ENCODE results near the gene ROBO3. TPM values are rescaled to one million over a fixed set of nuclear protein-coding genes. Genes with fewer than 3 reads are reported as not detected.

Gene ROBO3
- total RNA-seq, 5 donors from 2014 or later (not counting 1 experiment from before 2014, with no cell fraction given): 10.2 to 24.7 (median 17.7) TPM

DNA sequence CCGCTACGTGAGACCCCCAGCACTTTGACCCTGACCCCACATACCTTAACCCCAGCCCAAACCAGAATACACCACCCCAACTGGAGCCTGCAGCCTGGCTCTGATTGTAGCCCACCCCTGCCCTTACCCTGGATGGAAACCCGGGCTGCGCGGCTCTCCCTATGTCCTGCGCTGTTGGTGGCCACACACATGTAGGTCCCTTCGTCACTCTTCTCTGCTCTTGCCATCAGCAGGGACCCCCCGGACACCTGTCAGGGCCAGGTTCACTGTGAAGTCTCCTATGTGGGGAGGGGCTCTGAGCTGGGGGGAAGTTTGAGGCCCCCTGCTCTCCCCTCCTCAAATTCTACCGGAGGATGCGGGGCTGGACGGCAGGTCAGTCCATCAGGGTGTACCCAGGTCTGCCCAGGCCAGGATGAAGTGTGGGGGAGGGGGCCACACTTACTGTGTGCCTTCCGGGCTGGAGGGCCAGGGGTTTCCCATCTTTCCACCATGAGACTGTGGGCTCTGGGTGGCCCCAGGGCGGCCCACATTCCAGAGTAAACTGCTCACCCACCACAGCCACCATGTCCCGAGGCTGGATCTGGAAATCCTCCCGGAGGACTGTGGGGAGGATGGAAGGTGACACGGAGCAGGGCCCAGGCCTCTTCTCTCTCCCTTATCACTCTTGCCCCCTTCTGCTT, 31.0 kb downstream of the ROBO3 start:
- no peak overlapping the region for H3K27ac Mint-ChIP-seq
- H3K4me1 Mint-ChIP-seq: peaks cover 2 to 15% (median 7%) of the 10 kb centered on the region in 3 donors
- 81% methylated on average over 3 of the region's 16 CpGs for WGBS (ENCODE audit: insufficient coverage)
- no peak overlapping the region for H3K4me3 ChIP-seq (ENCODE audit: control insufficient read depth in 1 of 2, extremely low read depth in 1 of 2, low read length in 1 of 2)
- POLR2A ChIA-PET: no interaction called here
- no peak for ATAC-seq (replicated peaks in 1 of 4)
- H3K27me3 ChIP-seq (replicated peaks in 1 of 2; ENCODE audit: control insufficient read depth in 2 of 2, extremely low read depth in 1 of 2, insufficient read depth in 2 of 2, low read length in 1 of 2): peaks cover 0 to 36% of the 10 kb centered on the region in 2 experiments
- no peak overlapping the region for H3K4me3 Mint-ChIP-seq
- H3K27ac ChIP-seq (ENCODE audit: low read length): no peak overlapping the region
- no peak for DNase-seq
- peaks cover 3 to 17% of the 10 kb centered on the region in 2 donors for H3K27me3 Mint-ChIP-seq
- no peaks in the 10 kb centered on the region for H3K9me3 ChIP-seq
- no peaks in the 10 kb centered on the region for H3K36me3 ChIP-seq (ENCODE audit: control insufficient read depth in 2 of 2, extremely low read depth in 1 of 2, insufficient read depth in 1 of 2, low read length in 1 of 2)
- CTCF ChIA-PET: no interaction called here
- no peaks in the 10 kb centered on the region for H3K36me3 Mint-ChIP-seq
- peaks cover 0 to 4% of the 10 kb centered on the region in 2 experiments for H3K4me1 ChIP-seq (ENCODE audit: control insufficient read depth in 1 of 2, extremely low read depth in 1 of 2, insufficient read depth in 2 of 2, low read length in 2 of 2)
- no peaks in the 10 kb centered on the region for H3K9me3 Mint-ChIP-seq

DNA sequence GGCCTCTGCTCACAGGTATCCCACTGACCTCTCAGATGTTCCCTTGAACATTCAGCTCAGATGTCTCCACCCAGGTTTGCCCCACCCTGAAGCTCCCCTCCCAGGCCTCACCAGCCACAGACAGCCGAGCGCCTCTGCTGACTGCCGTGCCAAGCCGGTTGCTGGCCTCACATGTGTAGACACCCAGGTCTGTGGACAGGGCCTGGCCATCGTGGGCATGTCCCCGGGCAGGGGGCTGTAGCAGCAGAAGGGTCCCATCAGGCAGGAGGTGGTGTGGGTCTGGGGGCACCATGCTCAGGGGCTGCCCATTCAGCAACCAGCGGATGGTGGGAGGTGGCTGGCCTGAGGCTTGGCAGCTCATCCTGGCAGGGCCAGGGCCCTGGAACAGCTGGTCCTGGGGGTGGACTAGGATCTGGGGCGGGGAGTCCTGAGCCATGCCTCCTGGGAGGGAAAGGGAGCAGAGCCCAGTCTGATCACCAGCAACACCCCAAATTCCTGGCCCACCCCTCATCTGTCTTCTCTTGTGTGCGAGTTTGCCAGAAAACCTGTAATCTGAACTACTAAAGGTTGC, 31.7 kb downstream of the ROBO3 start:
- no peak for DNase-seq
- no peaks in the 10 kb centered on the region for H3K36me3 Mint-ChIP-seq
- Histone ChIP-seq H3K4me3 (ENCODE audit: control insufficient read depth in 1 of 2, extremely low read depth in 1 of 2, low read length in 1 of 2) (no peak overlapping the region), H3K4me1 (ENCODE audit: control insufficient read depth in 1 of 2, extremely low read depth in 1 of 2, insufficient read depth in 2 of 2, low read length in 2 of 2) (peaks cover 0 to 4% of the 10 kb centered on the region in 2 experiments), H3K27ac (ENCODE audit: low read length) (no peak overlapping the region), H3K36me3 (ENCODE audit: control insufficient read depth in 2 of 2, extremely low read depth in 1 of 2, insufficient read depth in 1 of 2, low read length in 1 of 2) (no peaks in the 10 kb centered on the region), H3K27me3 (replicated peaks in 1 of 2; ENCODE audit: control insufficient read depth in 2 of 2, extremely low read depth in 1 of 2, insufficient read depth in 2 of 2, low read length in 1 of 2) (peaks cover 0 to 32% of the 10 kb centered on the region in 2 experiments), H3K9me3 (no peaks in the 10 kb centered on the region)
- ATAC-seq (replicated peaks in 1 of 4): no peak
- WGBS (ENCODE audit: insufficient coverage): 82% methylated on average over 4 of the region's 9 CpGs
- peaks cover 2 to 15% (median 7%) of the 10 kb centered on the region in 3 donors for H3K4me1 Mint-ChIP-seq
- CTCF ChIA-PET: no interaction called here
- no peak overlapping the region for H3K27ac Mint-ChIP-seq
- peaks cover 3 to 20% of the 10 kb centered on the region in 2 donors for H3K27me3 Mint-ChIP-seq
- H3K9me3 Mint-ChIP-seq: no peaks in the 10 kb centered on the region
- POLR2A ChIA-PET: interaction anchor here in 1 of 2 donors (0.8 kb wide), 1 partner anchor 23 kb away, joined by 3 read pairs; no protein-coding TSS in a partner anchor
- no peak overlapping the region for H3K4me3 Mint-ChIP-seq

DNA sequence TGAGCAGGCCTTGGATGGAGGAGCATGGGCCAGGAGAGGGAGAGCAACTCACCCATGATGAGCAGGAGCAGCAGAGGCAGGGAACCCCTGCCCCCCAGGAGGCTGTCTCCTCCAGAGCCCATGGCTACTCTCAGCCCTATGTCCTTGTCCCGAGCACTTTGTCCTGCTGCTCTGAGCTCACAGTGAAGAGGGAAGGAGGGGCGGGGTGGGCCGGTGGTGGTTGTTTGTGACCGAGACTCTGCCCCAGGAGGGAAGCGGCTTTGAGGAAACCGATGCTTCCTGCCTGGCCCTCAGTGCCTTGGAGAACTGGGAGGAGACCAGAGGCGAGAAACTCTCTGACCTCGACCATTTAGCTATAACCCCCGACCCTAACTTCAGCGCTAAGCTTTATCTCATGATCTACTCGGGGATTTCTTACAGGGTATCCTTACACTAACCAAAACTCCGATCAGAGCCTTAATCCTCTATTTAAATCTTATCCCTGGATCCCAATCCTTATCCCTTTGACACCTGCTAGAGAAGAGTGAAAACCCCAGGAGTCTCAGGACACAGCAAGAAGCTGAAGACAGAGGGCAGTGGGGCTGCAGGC, 32.5 kb downstream of the ROBO3 start, which contains the start of gene ROBO4:
Gene ROBO4 (minus strand): TSS at position 192 of the 589 bp plus-strand sequence. CDS start 70 bp downstream, at position 122.
- 16% methylated on average over 8 of the region's 12 CpGs for WGBS (ENCODE audit: insufficient coverage)
- no peak for DNase-seq
- H3K27ac ChIP-seq (ENCODE audit: low read length): no peak within 1 kb of the TSS

DNA sequence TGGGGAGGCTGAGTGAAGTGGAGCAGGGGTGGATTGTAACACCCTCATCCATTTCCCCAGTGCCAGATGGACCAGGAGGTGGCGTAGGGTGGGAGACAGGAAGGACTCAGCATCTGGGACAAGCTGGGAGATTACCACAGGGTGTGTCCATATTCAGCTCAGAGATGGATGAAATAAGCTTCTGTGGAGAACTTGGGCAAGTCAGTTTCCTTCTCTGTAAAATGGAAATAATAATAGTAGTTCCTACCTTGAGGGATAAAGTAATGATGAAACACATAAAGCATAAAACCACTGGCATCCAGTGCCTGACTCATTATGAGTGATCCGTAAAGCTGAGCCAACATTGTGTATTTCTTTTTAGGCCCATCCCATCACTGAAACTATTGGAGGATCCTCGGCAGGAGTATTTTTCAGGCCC, 33.0 kb downstream of the ROBO3 start:
- Histone ChIP-seq H3K4me3 (ENCODE audit: control insufficient read depth in 1 of 2, extremely low read depth in 1 of 2, low read length in 1 of 2) (no peak overlapping the region), H3K36me3 (ENCODE audit: control insufficient read depth in 2 of 2, extremely low read depth in 1 of 2, insufficient read depth in 1 of 2, low read length in 1 of 2) (no peaks in the 10 kb centered on the region), H3K4me1 (ENCODE audit: control insufficient read depth in 1 of 2, extremely low read depth in 1 of 2, insufficient read depth in 2 of 2, low read length in 2 of 2) (peaks cover 0 to 4% of the 10 kb centered on the region in 2 experiments), H3K27me3 (replicated peaks in 1 of 2; ENCODE audit: control insufficient read depth in 2 of 2, extremely low read depth in 1 of 2, insufficient read depth in 2 of 2, low read length in 1 of 2) (peaks cover 0 to 30% of the 10 kb centered on the region in 2 experiments), H3K9me3 (no peaks in the 10 kb centered on the region), H3K27ac (ENCODE audit: low read length) (no peak overlapping the region)
- peaks cover 2 to 8% (median 7%) of the 10 kb centered on the region in 3 donors for H3K4me1 Mint-ChIP-seq
- POLR2A ChIA-PET: no interaction called here
- DNase-seq (no peak), ATAC-seq (replicated peaks in 1 of 4) (no peak)
- peaks cover 3 to 17% of the 10 kb centered on the region in 2 donors for H3K27me3 Mint-ChIP-seq
- CTCF ChIA-PET: interaction anchor here in 1 of 2 donors (0.6 kb wide), 1 partner anchor 1158 kb away, joined by 6 read pairs; no protein-coding TSS in a partner anchor
- no peak overlapping the region for H3K27ac Mint-ChIP-seq
- no CpG with 5 or more reads among the region's 3 CpGs for WGBS (ENCODE audit: insufficient coverage)
- no peaks in the 10 kb centered on the region for H3K9me3 Mint-ChIP-seq
- H3K36me3 Mint-ChIP-seq: no peaks in the 10 kb centered on the region
- no peak overlapping the region for H3K4me3 Mint-ChIP-seq

More for the DNA sequence above, 32.5 kb downstream of the ROBO3 start, which contains the start of gene ROBO4:
- H3K4me3 ChIP-seq (ENCODE audit: control insufficient read depth in 1 of 2, extremely low read depth in 1 of 2, low read length in 1 of 2): no peak within 1 kb of the TSS
- Mint-ChIP-seq H3K4me1 (peaks cover 2 to 13% (median 7%) of the 10 kb centered on the region in 3 donors), H3K36me3 (no peaks in the 10 kb centered on the region), H3K27me3 (peaks cover 3 to 19% of the 10 kb centered on the region in 2 donors), H3K27ac (no peak within 1 kb of the TSS), H3K4me3 (no peak within 1 kb of the TSS), H3K9me3 (no peaks in the 10 kb centered on the region)
- ChIA-PET CTCF (no interaction called here), POLR2A (interaction anchor here in 1 of 2 donors (0.8 kb wide), 1 partner anchor 22 kb away, joined by 3 read pairs; no protein-coding TSS in a partner anchor)
- H3K9me3 ChIP-seq: no peaks in the 10 kb centered on the region
- peaks cover 0 to 30% of the 10 kb centered on the region in 2 experiments for H3K27me3 ChIP-seq (replicated peaks in 1 of 2; ENCODE audit: control insufficient read depth in 2 of 2, extremely low read depth in 1 of 2, insufficient read depth in 2 of 2, low read length in 1 of 2)
- peak in 1 of 4 experiments; percentile 25 for ATAC-seq (replicated peaks in 1 of 4)
- H3K4me1 ChIP-seq (ENCODE audit: control insufficient read depth in 1 of 2, extremely low read depth in 1 of 2, insufficient read depth in 2 of 2, low read length in 2 of 2): peaks cover 0 to 4% of the 10 kb centered on the region in 2 experiments
- H3K36me3 ChIP-seq (ENCODE audit: control insufficient read depth in 2 of 2, extremely low read depth in 1 of 2, insufficient read depth in 1 of 2, low read length in 1 of 2): no peaks in the 10 kb centered on the region

DNA sequence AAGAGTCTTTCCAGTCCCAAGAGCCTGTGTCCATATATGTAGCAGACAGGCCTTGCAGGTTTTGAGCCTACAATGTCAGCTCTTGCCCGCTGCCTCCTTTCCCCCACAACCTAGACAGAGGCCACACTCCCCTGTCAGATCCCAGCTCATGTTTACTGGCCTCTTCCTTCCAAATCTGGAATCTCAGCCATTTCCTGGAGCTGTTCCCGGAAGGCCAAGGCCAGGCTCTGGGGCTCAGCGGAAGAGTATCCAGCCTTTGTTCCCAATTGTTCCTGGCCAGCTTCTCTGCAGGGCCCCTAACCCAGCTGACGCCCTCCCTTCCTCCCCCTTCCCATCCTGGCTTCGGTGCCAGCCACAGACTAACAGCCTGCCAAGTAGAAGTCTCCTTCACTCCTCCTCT, 33.5 kb downstream of the ROBO3 start:
- no peak overlapping the region for H3K4me3 ChIP-seq (ENCODE audit: control insufficient read depth in 1 of 2, extremely low read depth in 1 of 2, low read length in 1 of 2)
- DNase-seq: no peak
- Mint-ChIP-seq H3K9me3 (no peaks in the 10 kb centered on the region), H3K27me3 (peaks cover 3 to 17% of the 10 kb centered on the region in 2 donors), H3K4me1 (peaks cover 2 to 7% (median 6%) of the 10 kb centered on the region in 3 donors), H3K27ac (no peak overlapping the region), H3K4me3 (no peak overlapping the region), H3K36me3 (no peaks in the 10 kb centered on the region)
- H3K27ac ChIP-seq (ENCODE audit: low read length): no peak overlapping the region
- ChIA-PET POLR2A (no interaction called here), CTCF (interaction anchor here in 1 of 2 donors (0.6 kb wide), 1 partner anchor 1158 kb away, joined by 6 read pairs; no protein-coding TSS in a partner anchor)
- peaks cover 0 to 30% of the 10 kb centered on the region in 2 experiments for H3K27me3 ChIP-seq (replicated peaks in 1 of 2; ENCODE audit: control insufficient read depth in 2 of 2, extremely low read depth in 1 of 2, insufficient read depth in 2 of 2, low read length in 1 of 2)
- no peaks in the 10 kb centered on the region for H3K9me3 ChIP-seq
- ATAC-seq (replicated peaks in 1 of 4): no peak
- H3K36me3 ChIP-seq (ENCODE audit: control insufficient read depth in 2 of 2, extremely low read depth in 1 of 2, insufficient read depth in 1 of 2, low read length in 1 of 2): no peaks in the 10 kb centered on the region
- WGBS (ENCODE audit: insufficient coverage): 93% methylated on average over 3 of the region's 5 CpGs
- H3K4me1 ChIP-seq (ENCODE audit: control insufficient read depth in 1 of 2, extremely low read depth in 1 of 2, insufficient read depth in 2 of 2, low read length in 2 of 2): peaks cover 0 to 4% of the 10 kb centered on the region in 2 experiments

DNA sequence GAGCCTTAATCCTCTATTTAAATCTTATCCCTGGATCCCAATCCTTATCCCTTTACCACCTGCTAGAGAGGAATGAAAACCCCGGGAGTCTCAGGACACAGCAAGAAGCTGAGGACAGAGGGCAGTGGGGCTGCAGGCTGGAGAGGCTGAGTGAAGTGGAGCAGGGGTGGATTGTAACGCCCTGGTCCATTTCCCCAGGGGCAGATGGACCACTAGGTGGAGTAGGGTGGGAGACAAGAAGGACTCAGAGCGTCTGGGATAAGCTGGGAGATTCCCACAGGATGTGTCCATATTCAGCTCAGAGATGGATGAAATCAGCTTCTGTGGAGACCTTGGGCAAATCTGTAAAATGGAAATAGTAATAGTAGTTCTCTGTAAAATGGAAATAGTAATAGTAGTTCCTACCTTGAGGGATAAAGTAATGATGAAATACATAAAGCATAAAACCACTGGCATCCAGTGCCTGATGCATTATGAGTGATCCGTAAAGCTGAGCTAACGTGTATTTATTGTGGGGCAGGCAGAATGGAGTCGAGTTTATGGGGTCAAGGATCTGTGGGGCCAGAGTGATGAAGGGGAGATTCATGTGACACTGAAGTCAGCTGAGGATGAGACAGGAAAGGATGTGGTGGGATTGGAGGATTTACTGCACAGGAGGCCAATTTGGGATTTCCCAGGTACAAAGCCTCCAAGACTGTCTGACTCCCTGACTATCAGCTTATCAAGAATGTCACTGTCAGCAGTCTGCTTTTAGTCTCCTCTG, 34.3 kb downstream of the ROBO3 start:
- ChIA-PET CTCF (no interaction called here), POLR2A (no interaction called here)
- Mint-ChIP-seq H3K27me3 (peaks cover 3 to 19% of the 10 kb centered on the region in 2 donors), H3K4me3 (no peak overlapping the region), H3K36me3 (no peaks in the 10 kb centered on the region), H3K4me1 (peaks cover 2 to 7% (median 6%) of the 10 kb centered on the region in 3 donors), H3K27ac (no peak overlapping the region), H3K9me3 (no peaks in the 10 kb centered on the region)
- Histone ChIP-seq H3K36me3 (ENCODE audit: control insufficient read depth in 2 of 2, extremely low read depth in 1 of 2, insufficient read depth in 1 of 2, low read length in 1 of 2) (no peaks in the 10 kb centered on the region), H3K27me3 (replicated peaks in 1 of 2; ENCODE audit: control insufficient read depth in 2 of 2, extremely low read depth in 1 of 2, insufficient read depth in 2 of 2, low read length in 1 of 2) (peaks cover 0 to 30% of the 10 kb centered on the region in 2 experiments), H3K9me3 (no peaks in the 10 kb centered on the region), H3K4me1 (ENCODE audit: control insufficient read depth in 1 of 2, extremely low read depth in 1 of 2, insufficient read depth in 2 of 2, low read length in 2 of 2) (peaks cover 0 to 4% of the 10 kb centered on the region in 2 experiments), H3K4me3 (ENCODE audit: control insufficient read depth in 1 of 2, extremely low read depth in 1 of 2, low read length in 1 of 2) (no peak overlapping the region), H3K27ac (ENCODE audit: low read length) (no peak overlapping the region)
- 63% methylated on average over 5 of the region's 6 CpGs for WGBS (ENCODE audit: insufficient coverage)
- DNase-seq (no peak), ATAC-seq (replicated peaks in 1 of 4) (no peak)

All from T-cell (primary cell).